ENCODE data around the gene LRBA. TPM values are rescaled to one million over a fixed set of nuclear protein-coding genes. Genes with fewer than 3 reads are reported as not detected.
A peak's percentile ranks its signal among the peaks of the same experiment; 100 is the strongest.

LRBA gene
- total RNA-seq, 1 donor from 2014 or later: 103 TPM

DNA sequence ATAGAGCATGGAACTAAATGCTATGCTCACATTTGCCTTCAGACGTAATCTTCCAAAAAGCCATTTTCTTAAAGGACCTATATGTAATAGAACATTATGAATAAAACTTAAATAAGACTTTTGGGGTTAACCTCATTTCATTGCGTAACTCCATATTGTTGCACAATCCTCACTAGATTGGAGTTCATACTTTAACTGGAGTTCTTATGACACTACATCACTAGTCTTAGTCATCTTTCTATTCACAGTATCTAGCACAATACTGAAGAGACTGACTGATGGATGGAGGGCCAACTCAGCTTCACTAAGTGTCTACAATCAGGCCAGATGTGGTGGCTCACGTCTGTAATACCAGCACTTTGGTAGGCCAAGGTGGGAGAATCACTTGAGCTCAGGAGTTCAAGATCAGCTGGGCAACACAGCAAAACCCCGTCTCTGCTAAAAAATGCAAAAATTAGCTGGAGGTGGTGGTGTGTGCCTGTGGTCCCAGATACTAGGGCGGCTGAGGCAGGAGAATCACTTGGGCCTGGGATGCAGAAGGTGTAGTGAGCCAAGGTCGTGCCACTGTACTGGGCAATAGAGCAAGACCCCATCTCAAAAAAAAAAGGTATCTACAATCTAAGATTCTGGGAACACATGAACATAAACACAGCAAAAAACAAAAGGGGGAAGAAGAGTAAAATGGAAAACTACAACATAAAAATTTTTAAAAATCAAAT, 513.9 kb downstream of the LRBA start:
- FAIRE-seq (no peak), DNase-seq (ENCODE audit: low read depth) (peak; percentile 92)
- no peak overlapping the region for H3K4me3 ChIP-seq (ENCODE audit: low read depth, low read length)
- H3K27me3 ChIP-seq (ENCODE audit: control insufficient read depth, insufficient read depth, low read length): no peaks in the 10 kb centered on the region
- H3K36me3 ChIP-seq (ENCODE audit: control insufficient read depth, insufficient read depth, low read length): no peaks in the 10 kb centered on the region
- TF ChIP-seq, protein P1, sequence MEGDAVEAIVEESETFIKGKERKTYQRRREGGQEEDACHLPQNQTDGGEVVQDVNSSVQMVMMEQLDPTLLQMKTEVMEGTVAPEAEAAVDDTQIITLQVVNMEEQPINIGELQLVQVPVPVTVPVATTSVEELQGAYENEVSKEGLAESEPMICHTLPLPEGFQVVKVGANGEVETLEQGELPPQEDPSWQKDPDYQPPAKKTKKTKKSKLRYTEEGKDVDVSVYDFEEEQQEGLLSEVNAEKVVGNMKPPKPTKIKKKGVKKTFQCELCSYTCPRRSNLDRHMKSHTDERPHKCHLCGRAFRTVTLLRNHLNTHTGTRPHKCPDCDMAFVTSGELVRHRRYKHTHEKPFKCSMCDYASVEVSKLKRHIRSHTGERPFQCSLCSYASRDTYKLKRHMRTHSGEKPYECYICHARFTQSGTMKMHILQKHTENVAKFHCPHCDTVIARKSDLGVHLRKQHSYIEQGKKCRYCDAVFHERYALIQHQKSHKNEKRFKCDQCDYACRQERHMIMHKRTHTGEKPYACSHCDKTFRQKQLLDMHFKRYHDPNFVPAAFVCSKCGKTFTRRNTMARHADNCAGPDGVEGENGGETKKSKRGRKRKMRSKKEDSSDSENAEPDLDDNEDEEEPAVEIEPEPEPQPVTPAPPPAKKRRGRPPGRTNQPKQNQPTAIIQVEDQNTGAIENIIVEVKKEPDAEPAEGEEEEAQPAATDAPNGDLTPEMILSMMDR (IDR thresholded peaks at IDR 0.05; ENCODE audit: insufficient read depth, low read length, severe bottlenecking): no peak

DNA sequence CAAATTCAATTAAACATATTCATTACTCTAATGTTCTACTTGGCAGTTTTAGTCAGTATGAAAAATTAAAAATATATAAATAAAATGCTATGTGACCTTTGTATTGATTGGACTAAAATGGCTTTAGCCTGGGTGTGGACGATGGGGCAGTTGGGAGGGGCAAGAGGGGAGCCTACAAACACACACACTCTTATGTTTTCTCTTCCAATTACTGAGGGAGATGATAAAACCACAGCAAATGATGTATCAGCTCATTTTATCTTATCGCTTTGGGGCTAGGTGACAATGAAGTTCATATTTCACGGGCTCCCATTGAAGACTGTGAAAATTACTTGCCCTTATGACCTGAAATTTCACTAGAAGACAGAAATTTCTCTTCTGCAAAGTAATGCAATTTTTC, 517.5 kb downstream of the LRBA start:
- FAIRE-seq (no peak), DNase-seq (ENCODE audit: low read depth) (no peak)
- no peaks in the 10 kb centered on the region for H3K27me3 ChIP-seq (ENCODE audit: control insufficient read depth, insufficient read depth, low read length)

DNA sequence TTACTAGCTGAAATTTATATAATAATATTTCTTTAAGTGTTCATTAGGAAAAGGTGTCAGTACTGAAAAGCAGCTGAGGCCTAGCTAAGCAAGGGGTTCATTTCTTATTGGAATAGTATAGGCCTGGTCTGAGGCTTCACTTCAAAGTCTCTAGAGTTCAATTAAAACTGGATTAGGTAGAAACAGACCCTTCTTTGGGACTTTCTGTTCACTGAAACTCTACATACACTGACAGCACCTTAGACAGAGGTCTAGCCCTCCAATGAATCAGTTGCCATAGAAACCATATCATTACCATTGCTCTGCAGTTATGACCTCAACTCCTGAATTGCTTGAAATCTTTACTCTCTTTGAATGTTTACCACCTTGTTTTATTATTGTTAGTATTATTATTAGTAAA, 519.5 kb downstream of the LRBA start:
- TF ChIP-seq, protein P1 (IDR thresholded peaks at IDR 0.05; ENCODE audit: insufficient read depth, low read length, severe bottlenecking): no peak
- Histone ChIP-seq H3K36me3 (ENCODE audit: control insufficient read depth, insufficient read depth, low read length) (no peaks in the 10 kb centered on the region), H3K27me3 (ENCODE audit: control insufficient read depth, insufficient read depth, low read length) (no peaks in the 10 kb centered on the region), H3K4me3 (ENCODE audit: low read depth, low read length) (no peak overlapping the region)
- no peak for FAIRE-seq
- no peak for DNase-seq (ENCODE audit: low read depth)

More for the DNA sequence above, 517.5 kb downstream of the LRBA start:
- TF ChIP-seq, protein P1 (IDR thresholded peaks at IDR 0.05; ENCODE audit: insufficient read depth, low read length, severe bottlenecking): no peak
- Histone ChIP-seq H3K4me3 (ENCODE audit: low read depth, low read length) (no peak overlapping the region), H3K36me3 (ENCODE audit: control insufficient read depth, insufficient read depth, low read length) (no peaks in the 10 kb centered on the region)

DNA sequence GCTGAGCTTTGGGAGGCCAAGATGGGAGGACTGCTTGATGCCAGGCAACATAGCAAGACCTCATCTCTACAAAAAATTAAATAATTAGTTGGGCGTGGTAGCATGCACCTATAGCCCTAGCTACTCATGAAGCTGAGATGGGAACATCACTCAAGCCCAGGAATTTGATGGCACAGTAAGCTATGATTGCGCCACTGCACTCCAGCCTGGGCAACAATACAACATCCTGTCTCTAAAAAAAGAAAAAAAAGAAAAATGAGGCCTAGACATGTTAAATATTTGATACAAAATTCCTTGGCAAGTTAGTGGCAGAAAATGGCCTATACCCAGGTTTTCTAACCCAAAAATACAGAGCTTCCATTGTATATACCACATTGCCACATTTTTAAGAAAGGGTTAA, 521.2 kb downstream of the LRBA start:
- H3K27me3 ChIP-seq (ENCODE audit: control insufficient read depth, insufficient read depth, low read length): no peaks in the 10 kb centered on the region
- no peak for FAIRE-seq
- H3K4me3 ChIP-seq (ENCODE audit: low read depth, low read length): no peak overlapping the region
- DNase-seq (ENCODE audit: low read depth): peak; percentile 46
- no peaks in the 10 kb centered on the region for H3K36me3 ChIP-seq (ENCODE audit: control insufficient read depth, insufficient read depth, low read length)
- TF ChIP-seq, protein P1 (IDR thresholded peaks at IDR 0.05; ENCODE audit: insufficient read depth, low read length, severe bottlenecking): no peak

DNA sequence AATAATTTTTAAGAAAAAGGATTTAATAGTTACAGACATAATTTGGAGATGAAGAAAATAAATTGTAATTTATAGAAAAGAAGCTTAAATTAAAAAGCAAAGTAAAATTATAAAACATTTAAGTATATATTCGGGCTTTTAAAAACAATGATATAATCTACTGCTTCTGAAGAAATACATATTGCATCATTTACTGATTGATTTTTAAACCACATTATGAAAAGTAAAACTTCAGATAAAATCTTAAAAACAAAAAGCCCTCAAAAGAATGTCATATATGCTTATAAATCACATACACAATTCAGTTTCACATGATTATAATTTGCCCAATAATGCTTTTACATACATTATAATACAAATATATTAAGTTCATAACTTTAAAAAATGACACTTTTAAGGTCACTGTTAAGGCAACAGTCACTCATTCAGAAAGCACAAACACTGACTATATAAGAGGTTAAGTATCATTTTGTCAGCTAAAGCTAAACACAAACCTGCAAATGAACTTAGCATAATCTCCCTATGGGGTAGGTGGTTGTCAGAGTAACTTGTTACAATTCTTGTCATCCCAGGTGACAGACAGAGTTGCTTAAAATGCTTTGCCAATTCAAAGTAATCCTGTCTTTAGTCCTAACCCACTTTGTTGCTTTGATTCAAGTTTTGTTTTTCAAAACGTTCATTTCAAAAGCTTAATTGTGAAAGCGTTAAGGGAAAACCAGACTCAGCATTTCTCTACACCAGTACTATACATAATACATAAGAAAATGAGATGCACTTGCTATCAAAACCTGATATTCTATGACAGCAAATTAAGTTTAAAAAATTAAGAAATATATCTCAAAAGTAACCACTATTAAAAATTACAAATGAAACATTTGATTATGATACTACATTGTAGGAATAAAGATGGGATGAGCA, 523.7 kb downstream of the LRBA start:
- H3K4me3 ChIP-seq (ENCODE audit: low read depth, low read length): no peak overlapping the region
- FAIRE-seq (no peak), DNase-seq (ENCODE audit: low read depth) (no peak)
- H3K36me3 ChIP-seq (ENCODE audit: control insufficient read depth, insufficient read depth, low read length): no peaks in the 10 kb centered on the region
- TF ChIP-seq, protein P1 (IDR thresholded peaks at IDR 0.05; ENCODE audit: insufficient read depth, low read length, severe bottlenecking): no peak
- H3K27me3 ChIP-seq (ENCODE audit: control insufficient read depth, insufficient read depth, low read length): no peaks in the 10 kb centered on the region

All from bronchial epithelial cell (primary cell).